Stomach (tissue), 4 donors: ENCODE measurements around the gene UNC5B.

ENCODE experiments used
- CTCF ChIP-seq, 7 experiments: fragments of 450-650 bp in 4 of 7; fragments of 200-600 bp in 3 of 7; sonication (generic) in 3 of 7; IDR thresholded peaks; one replicate each; pipeline ENCODE4 v1.5.1; 2016 to 2019; ENCODE audit warnings: antibody characterized with exemption in 7 of 7, control low read depth in 2 of 7, mild to moderate bottlenecking in 1 of 7
- POLR2A ChIP-seq, 4 donors: fragments of 450-650 bp; IDR thresholded peaks; one replicate each; pipeline ENCODE4 v1.6.1; 2016; ENCODE audit warnings: antibody characterized with exemption in 4 of 4, control low read depth in 2 of 4, mild to moderate bottlenecking in 1 of 4, moderate library complexity in 1 of 4
- POLR2AphosphoS5 ChIP-seq, 3 donors: sonication (generic); formaldehyde crosslinking; IDR thresholded peaks; one replicate each; pipeline ENCODE4 v1.6.1; 2016; ENCODE audit warnings: antibody characterized with exemption in 3 of 3

- TF ChIP-seq CTCF (IDR thresholded peaks at IDR 0.05) = no peak
- TF ChIP-seq POLR2A (IDR thresholded peaks at IDR 0.05) = no peak
- TF ChIP-seq POLR2AphosphoS5 (IDR thresholded peaks at IDR 0.05) = no peak
These were observed 55.3 kb downstream of the UNC5B start for GRCh38 chr10:71267508-71268240.
